GM21360 (cell line): ENCODE results near the gene RBMS1.

Experiments used
- ATAC-seq: cut with Tn5 transposase; IDR thresholded peaks from one replicate; pipeline ENCODE4 v1.9.1; 2021; ENCODE audit warnings: mild to moderate bottlenecking, moderate library complexity; ENCODE audit not compliant: unreplicated experiment

RBMS1 gene

DNA sequence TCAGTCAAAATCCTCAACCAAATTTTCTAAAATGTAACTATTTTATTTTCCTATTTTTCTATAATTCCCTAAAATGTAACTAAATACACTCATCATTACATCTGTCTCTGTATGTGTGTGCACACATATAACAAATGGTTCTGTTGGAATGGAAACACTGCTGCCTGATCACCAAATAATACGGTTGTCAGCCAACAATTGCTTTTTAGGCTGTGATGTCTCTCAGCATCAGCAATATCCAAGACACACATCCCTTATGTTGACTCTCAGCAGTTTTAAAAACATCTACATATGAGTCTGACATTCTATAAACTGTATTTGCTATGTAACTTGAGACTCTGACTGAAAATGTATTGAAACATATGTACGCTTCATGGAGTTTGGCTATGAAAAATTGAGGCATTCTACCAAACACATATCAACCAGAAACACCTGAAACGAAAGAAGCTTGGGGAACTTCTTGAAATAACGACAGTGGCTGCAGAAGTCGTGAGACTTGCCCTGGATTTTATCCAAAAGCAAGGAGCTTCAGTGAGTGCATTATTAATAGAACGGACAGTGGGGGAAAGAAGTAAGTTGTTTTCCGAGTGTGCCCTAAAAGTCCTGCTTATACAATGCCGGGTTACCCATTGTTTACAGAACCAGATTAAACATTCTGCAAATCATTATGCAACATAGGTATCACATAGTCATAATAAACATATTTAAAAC is 183.3 kb downstream of the RBMS1 start:
- ATAC-seq = no peak

DNA sequence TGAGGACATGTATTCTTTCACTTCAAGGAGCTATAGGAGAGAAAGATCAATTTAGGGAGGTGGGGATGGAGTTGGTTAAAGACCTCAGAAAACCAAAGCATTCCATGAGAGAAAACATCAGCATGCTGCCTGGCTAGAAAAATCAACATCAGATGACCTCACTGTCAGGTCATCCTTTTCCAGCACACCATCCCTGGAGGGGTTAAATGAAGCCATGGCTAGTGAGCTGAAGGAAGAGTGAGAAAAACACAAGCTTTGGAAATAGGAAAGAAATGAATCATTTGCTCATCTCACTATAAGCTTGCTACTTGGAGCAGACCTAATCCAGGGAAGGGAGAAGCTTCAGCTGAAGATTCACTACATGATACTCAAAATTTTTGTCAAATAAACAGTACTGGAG is 184.0 kb downstream of the RBMS1 start:
- no peak for ATAC-seq

DNA sequence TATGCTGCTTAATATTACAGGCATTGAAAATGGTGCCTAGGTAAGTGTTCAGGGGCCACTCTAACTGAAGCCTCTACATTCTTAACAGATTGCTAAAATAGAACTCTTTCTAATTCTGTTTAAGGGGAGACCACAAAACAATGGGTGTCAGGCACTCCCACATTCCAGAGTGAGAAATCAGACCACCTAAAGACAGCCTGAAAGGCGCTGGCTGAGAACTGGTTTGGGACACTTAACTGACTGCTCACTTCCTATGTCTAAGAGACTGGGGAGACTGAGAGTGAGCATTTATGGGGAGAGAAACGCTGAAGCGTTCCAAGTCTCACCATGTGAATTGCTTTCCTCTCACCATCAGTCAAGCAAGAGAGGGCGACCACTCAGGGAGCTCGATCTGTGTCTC is 184.7 kb downstream of the RBMS1 start:
- no peak for ATAC-seq

DNA sequence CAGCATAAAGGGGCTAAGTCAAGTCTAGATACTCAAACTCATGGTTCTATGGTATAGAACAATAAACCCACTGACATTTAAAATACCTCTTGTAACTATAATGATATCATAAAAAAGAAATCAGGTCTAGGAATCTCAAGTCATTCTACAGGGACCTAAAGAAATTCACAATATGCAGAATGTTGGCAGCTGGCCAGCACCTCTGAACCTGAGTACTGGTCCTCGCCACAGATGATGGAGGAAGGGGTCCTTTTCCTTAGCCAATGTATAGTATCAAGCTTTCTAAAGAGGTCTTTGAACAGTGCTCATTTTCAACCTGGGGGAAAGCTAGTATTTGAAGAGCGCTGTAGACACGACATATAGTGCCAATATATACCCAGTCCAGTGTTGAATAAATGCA is 185.1 kb downstream of the RBMS1 start:
- no peak for ATAC-seq

DNA sequence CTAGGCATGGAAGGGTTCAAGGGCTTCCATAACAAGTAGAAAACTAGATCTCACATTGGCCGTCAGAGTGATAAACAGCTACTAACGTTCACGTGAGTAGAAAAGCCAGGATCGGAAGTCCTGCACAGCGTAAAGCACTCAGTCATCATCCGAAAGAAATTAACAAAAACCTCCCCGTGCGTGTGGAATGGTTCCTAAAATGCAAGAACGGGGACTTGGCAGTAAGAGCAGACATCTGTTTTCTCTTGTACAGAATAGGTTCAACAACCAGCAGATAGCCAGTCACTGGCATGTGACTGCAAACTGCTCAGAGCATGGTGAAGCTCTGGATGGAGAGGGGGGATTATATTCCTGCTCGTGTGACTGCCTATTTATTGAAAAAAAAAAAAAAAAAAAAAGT is 186.6 kb downstream of the RBMS1 start:
- ATAC-seq = no peak

DNA sequence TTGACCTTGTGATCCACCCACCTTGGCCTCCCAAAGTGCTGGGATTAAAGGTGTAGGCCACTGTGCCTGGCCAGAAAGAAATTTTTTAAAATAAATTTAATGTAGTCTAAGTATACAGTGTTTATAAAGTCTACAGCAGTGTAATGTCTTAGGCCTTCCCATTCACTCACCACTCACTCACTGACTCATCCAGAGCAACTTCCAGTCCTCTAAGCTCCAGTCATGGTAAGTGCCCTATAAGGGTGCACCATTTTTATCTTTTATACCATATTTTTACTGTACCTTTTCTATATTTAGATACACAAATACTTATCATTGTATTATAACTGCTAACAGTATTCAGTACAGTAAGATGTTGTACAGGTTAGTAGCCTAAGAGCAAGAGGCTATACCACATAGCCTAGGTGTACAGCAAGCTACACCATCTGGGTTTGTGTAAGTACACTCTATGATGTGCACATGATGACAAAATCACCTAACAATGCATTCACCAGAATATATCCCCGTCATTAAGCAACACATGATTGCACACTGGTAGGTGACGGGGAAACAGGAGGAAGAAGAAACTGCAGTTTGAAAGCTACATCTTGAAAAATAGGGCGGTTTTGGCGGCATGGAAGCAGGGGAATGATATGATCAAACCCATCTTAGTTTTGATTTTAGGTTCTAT is 188.4 kb downstream of the RBMS1 start:
- no peak for ATAC-seq

DNA sequence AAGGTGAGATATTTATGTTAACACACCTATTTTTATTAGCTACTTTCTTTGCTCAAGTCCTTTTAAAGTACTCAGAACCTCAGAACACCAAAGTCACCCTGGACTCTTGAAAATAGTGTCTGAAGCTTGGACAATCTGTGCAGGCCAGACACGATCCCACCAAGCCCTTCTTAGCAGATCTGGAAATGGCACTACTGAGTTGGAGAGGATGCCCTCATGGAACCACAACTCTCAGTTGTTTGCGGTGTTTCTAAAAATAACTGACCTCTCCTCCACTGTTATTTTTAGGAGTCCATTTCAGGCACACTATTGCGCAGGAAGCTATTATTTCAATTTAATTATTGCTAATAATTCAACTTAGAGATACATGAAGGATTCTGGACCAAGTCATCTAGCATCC is 190.1 kb downstream of the RBMS1 start:
- ATAC-seq = no peak

DNA sequence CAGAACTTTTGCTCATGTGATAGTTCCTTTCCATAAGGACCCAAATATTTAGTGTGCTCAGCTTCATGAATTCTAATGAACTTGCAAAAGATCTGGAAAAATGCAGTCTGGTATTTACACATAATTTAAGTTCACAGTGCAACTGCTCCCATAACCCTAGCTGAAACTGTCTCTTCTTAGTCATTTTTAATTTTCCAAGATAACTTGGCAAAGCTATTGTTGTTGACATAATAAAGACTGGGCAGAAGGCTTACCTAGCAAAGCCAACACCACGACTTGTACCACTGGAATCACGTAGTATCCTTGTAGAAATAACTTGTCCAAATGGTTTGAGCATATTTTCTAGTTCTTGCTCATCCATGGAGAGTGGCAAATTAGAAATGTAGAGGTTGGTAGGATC is 190.5 kb downstream of the RBMS1 start:
- no peak for ATAC-seq

DNA sequence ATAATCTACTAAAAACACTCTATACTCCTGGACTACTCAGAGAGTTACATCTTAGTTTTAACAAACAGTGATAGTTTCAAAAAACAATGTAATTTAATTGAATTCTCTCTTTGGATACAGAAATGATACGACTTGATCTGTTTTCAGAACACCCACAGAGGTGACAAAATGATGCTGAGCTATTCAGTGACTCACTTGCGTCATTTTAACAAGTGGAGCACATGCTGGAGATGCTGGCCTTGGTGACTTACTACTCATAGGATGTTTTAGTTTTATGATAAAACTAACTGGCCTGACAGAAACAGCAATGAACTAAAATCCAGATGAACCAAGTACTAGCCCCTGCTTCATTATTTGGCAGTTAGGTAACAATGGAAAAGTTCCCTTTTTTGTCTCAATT is 192.2 kb downstream of the RBMS1 start:
- ATAC-seq = no peak

DNA sequence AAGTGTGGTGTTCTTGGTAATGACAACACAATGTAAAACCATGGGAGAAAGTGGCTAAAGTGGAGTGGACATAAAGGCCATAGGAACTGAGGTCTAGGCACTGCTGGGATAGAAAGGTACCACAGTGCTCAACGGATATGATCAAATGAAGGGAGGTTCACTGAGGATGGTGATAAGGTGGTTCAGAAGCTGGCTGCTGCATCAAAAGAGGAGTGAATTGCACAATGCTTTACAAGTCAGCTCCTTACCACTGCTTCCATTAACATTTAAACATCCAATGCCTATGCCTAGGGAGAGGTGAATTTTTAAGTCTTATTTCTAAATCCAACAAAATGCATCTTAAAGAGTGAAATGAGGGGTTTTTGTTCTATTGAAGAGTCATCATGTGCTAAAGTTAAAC is 193.4 kb downstream of the RBMS1 start:
- no peak for ATAC-seq

DNA sequence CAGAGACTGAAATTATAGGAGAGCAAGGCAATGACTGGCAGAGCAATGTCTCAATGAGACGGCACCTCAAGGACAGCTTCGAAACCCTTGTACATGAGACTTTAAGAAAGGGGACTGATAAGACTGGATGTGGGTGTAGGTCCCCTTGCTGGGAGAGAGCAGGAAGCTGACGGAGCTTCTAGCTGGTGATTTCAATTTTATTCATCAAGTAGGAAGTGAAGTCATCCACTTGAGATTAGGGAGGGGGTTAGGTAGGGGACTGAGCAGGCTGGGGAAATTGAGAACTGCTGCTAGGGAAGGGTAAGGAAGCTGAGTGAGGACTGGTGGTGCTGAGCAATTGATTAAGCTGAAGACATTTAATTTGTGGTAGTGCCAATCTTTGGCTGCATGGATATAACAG is 194.1 kb downstream of the RBMS1 start:
- ATAC-seq = no peak

DNA sequence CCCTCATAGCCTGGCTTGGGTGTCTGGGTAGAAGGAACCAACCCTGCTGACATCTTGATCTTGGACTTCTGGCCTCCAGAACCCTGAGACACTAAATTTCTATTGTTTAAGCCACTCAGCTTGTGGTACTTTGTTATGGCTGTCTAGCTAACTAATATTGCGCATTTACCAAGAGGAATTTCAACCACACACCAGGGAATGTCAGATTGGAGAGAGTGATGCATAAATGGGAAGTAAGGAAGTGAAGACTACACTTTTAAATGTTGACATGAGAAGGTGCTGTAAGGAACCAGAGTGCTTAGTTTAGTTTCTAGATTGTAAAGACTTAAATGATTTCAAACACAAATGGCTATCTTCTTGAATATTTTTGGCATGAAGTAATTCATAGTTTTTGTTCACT is 194.6 kb downstream of the RBMS1 start:
- ATAC-seq = no peak

DNA sequence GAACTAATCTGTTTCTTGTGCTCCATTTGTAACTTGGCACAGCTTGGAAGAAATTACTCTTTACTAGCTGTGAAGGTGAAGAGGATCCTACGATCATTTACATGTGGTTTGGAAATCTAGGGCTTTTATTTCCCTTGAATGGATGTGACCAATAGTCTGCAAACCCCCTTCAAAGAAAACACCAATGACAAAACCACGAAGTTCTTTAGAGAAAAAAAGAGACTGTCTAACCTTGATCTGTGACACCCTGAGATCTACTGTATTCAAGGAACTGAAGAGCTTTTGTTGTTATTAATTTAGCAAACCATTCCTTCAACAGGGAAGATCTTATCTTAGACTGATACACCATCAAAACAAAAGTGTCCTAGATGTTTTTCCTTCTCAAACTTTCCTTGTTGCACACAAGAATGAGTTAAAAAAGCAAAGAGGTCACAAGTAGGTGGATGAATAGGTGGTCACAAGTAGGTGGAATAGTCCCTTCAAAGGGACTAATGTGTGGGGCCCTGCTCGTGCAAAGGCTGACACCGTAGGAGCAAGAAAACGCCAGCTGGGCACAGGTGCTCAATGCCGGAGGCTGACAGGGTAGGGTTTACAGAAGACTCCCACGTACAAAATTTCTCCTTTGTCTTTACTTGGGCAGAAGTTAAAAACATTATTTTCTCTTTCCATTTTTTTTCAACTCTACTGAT is 197.9 kb downstream of the RBMS1 start:
- ATAC-seq = no peak

DNA sequence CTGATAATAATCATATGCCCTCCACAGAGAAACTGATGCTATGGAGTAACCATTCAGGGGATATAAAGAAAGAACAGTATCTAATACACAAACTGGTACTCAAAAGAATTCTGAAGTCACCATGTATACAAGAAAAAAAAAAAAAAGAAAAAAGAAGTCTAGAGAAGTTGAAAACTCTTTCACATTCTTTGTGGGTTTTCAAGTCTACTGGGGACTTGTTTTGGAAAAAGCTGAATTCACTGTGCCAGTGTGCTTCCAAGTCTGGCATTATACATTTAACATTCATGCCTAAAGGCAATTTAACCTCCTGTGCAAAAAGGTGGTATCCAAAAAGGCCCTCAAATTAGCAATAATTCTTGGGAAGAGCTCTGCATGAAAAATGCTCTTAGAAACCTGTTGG is 198.7 kb downstream of the RBMS1 start:
- no peak for ATAC-seq

DNA sequence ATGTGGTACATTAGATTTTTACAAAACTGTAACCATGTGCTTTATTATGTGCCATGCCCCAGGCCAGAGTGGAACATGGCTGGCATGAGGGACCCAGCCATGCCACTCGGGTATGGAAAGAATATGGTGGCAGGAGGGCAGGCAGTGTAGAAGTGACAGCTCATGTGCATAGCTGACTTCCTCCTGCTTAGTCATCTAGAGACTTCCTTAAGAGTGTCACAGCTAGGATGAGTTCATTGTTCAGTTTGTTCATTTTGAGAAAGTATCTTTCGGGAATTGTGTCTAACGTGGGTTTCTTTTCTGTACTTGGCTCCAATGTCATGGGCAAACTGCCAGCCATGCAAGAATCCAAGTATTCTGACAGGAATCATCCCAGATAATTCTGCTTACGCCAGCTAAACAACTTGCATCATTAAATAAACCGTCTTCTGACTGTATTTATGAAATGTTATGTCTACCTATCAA is 199.2 kb downstream of the RBMS1 start:
- peak; percentile 52 for ATAC-seq

DNA sequence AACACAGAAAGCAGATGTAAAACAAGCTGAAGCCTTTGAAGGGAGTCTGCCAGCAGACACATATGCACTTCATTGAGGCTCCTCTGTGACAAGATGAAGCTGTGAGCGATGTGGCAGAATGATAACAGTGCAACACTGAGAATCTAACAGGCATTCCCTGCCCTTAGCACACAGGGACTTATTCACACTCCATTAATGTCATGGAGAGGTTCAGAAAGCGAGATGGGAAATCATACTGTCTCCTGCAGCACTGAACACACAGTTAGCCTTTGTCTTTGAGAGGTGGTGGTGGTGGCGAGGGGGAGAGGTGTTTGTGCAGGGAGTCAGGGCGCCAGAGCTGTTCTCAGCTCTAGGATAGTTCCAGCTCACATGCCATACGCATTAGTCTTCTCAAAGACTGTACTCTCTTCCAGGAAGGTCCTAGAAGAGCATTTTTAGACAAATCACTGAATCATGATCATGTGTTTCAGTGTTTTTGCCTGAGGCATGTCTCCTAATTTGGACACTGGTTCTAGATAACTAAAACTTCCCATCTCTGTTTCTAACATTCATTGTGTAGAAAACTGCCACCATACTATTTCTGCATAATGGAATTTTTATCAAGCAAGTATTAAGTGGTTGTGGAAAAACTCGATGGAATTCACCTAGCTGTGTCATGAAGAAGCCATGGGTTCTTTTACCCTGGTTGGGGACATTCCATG is 200.1 kb downstream of the RBMS1 start:
- ATAC-seq = no peak

DNA sequence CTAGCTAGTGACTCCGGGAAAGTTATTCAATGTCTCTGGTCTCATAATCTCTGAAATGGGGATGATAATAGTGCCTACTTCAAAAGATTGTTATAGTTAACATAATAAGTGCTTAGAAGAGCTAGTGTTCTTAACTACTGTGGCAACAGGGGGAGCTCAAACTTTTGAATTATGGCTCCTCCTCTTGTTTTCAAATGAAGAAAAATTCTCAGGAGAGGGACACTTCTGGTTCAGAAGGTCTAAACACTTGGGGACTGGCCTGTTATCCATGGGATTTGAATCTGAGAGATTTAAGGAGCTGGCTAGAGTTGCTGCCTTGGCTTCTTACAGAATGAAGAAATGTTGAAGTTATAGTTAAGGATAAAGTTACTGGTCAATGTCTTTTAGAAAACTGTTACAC is 201.4 kb downstream of the RBMS1 start:
- ATAC-seq = no peak

DNA sequence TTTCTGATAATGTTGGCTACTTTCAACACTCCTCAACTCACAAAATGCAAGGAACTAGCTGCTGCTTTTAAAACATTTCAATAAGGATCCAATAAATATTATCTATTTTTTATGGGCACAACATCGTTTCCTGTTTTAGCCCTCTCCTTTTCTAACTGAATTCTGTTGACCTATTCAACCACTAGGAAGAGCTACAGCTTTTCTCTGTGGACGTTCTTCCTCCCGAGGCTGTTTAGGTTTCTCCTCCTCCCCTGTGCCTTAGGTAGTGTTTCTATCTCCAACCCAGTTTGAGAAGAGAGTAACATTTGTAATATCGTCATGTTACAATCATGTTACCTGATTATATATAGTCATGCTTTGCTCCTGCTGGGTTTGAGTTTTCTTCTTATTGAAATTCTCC is 202.2 kb downstream of the RBMS1 start:
- no peak for ATAC-seq

DNA sequence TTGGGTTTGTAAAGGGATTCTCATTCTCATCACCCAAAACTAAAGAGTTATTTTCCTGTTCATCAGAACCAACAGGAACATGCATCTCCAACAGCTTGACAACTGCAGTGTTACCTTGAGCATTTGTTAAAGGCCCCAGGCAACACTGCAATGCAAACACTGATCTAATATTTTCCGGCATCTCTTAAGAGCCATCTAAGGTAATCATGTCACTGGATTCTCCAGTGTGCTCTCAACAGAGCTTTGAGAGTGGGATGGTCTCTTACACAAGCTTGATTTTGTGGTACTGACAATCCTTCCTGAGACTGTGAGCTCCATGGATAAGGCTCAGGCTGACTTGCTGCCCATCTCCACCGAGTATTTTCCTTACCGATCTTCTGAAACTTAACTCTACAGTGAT is 203.0 kb downstream of the RBMS1 start:
- ATAC-seq = no peak

DNA sequence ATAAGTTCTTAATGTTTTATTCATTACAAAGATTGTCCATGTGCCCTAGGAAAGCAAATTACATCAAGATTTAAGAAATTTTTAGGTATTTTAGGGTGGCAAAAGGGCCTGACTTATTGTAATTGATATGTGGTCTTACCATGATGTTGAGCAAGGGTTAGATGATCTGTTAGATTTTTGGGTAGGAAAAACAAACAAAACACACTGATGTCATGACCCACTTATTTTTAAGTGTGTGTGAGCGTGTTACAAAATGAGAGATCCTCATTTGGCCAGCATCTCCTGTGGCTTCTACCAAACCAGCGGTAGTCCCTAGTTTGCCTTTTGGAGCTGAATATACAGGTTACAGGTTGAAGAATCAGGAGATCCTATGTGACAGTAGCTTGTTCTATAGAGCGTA is 203.8 kb downstream of the RBMS1 start:
- ATAC-seq = no peak

DNA sequence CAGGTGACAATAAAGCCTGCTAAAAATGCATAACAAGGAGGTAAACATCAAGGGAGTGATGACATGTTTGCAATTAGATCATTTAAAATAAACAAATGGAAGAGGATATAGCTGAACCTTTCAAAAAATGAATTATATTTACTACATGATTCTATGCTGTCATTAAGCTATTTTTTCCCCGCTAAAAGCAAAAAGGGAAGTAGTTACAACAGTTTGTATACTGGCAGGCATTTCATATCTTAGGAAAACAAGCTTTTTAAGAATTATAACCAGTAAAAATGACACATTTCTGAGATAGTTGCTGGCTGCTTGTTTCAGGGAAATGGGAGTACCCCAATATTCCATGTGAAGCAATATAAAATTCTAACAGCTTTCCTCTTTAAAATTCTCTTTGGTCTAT is 204.5 kb downstream of the RBMS1 start:
- ATAC-seq = no peak

DNA sequence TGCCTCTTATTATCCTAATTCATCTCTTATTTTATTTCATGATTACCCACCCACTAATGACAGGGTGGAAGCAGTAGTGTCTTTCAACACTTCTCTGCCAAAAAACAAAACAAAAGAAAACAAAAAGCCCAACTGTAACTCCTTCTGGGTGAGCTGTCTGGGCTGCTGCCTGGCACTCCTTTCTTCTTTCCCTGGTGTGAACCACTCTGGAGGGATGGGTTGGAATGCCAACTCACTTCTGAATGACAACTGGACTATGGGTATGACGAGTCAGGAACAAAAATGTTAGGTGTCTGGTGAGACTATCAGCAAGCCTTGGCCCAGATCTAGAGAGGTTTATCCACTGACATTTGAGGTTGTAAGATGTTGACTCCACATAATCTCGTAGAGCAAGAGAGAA is 205.3 kb downstream of the RBMS1 start:
- no peak for ATAC-seq
